Neural progenitor cell (in vitro differentiated cells): ENCODE data around the gene DYSF.

Experiments used
- EZH2 ChIP-seq: fragments of 200-600 bp; sonication (generic); IDR thresholded peaks from 2 replicates; pipeline ENCODE4 v1.6.1; 2017; ENCODE audit warnings: antibody characterized with exemption, mild to moderate bottlenecking, moderate library complexity
- TF ChIP-seq, protein P1 (sequence below): fragments of 200-600 bp; sonication (generic); IDR thresholded peaks from 2 replicates; pipeline ENCODE4 v1.5.1; 2017; ENCODE audit warnings: antibody characterized with exemption, mild to moderate bottlenecking

- TF ChIP-seq, protein P1, sequence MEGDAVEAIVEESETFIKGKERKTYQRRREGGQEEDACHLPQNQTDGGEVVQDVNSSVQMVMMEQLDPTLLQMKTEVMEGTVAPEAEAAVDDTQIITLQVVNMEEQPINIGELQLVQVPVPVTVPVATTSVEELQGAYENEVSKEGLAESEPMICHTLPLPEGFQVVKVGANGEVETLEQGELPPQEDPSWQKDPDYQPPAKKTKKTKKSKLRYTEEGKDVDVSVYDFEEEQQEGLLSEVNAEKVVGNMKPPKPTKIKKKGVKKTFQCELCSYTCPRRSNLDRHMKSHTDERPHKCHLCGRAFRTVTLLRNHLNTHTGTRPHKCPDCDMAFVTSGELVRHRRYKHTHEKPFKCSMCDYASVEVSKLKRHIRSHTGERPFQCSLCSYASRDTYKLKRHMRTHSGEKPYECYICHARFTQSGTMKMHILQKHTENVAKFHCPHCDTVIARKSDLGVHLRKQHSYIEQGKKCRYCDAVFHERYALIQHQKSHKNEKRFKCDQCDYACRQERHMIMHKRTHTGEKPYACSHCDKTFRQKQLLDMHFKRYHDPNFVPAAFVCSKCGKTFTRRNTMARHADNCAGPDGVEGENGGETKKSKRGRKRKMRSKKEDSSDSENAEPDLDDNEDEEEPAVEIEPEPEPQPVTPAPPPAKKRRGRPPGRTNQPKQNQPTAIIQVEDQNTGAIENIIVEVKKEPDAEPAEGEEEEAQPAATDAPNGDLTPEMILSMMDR: no peak
- TF ChIP-seq EZH2: no peak
Observed at GRCh38 chr2:71734620-71735019, 281.3 kb downstream of the DYSF start.
